Osteoblast (primary cell): ENCODE data around the gene PARPBP. TPM values are rescaled to one million over a fixed set of nuclear protein-coding genes. Genes with fewer than 3 reads are reported as not detected.
"Not testable (repeated sequence)": the region's sequence is repeated elsewhere in the genome, so short reads cannot be mapped to it uniquely, and the experiment has no call there.

Experiments used
- DNase-seq: peaks from one replicate; pipeline ENCODE4 v3.0.0; 2011; ENCODE audit warnings: low spot score, mixed read lengths; ENCODE audit not compliant: insufficient read length; ENCODE audit errors: missing footprints
- H2AFZ ChIP-seq: 2 replicates; pipeline ENCODE4 v1.6.0; 2011; ENCODE audit warnings: mild to moderate bottlenecking, low read length
- H3K27ac ChIP-seq: 2 replicates; pipeline ENCODE4 v1.5.1; 2011; ENCODE audit warnings: mild to moderate bottlenecking, low read depth, low read length, moderate library complexity
- H3K27me3 ChIP-seq: 2 replicates; pipeline ENCODE4 v1.6.0; 2012; ENCODE audit warnings: mild to moderate bottlenecking, control low read depth, inconsistent platforms, low read length, moderate library complexity; ENCODE audit not compliant: insufficient read depth
- H3K36me3 ChIP-seq: 2 replicates; pipeline ENCODE4 v1.5.1; 2011; ENCODE audit warnings: mild to moderate bottlenecking, low read length, control low read depth, moderate library complexity; ENCODE audit not compliant: insufficient read depth
- H3K4me1 ChIP-seq: 2 replicates; pipeline ENCODE4 v1.5.1; 2011; ENCODE audit warnings: mild to moderate bottlenecking, low read length, control low read depth, moderate library complexity; ENCODE audit not compliant: insufficient read depth
- H3K4me2 ChIP-seq: 2 replicates; pipeline ENCODE4 v1.6.0; 2011; ENCODE audit warnings: mild to moderate bottlenecking, low read length; ENCODE audit not compliant: insufficient read depth
- H3K4me3 ChIP-seq: fragments of 200-600 bp; sonication (generic); 3 replicates; pipeline ENCODE4 v1.5.1; 2012; ENCODE audit warnings: mild to moderate bottlenecking, low read length, inconsistent platforms; ENCODE audit not compliant: insufficient read depth
- H3K79me2 ChIP-seq: 2 replicates; pipeline ENCODE4 v1.6.0; 2012; ENCODE audit warnings: mild to moderate bottlenecking, low read length, control low read depth, inconsistent platforms; ENCODE audit not compliant: insufficient read depth
- H3K9me3 ChIP-seq: 2 replicates; pipeline ENCODE4 v1.5.1; 2011; ENCODE audit warnings: low read depth, low read length, control low read depth
- H4K20me1 ChIP-seq: 2 replicates; pipeline ENCODE4 v1.6.0; 2012; ENCODE audit warnings: mild to moderate bottlenecking, low read length, control low read depth; ENCODE audit not compliant: insufficient read depth
- total RNA-seq: library from RNA; depleted of rRNA; stranded (reverse); fragments of >200 nt; gene quantifications from 2 replicates; pipeline ENCODE4 v1.2.3, GENCODE V29; 2012
- TF ChIP-seq, protein P1 (sequence below): IDR thresholded peaks from 2 replicates; pipeline ENCODE4 v1.5.1; 2011; ENCODE audit warnings: mild to moderate bottlenecking, low read depth, low read length, moderate library complexity; ENCODE audit errors: extremely low read depth

PARPBP gene
- total RNA-seq, 1 donor: 5.8 TPM

DNA sequence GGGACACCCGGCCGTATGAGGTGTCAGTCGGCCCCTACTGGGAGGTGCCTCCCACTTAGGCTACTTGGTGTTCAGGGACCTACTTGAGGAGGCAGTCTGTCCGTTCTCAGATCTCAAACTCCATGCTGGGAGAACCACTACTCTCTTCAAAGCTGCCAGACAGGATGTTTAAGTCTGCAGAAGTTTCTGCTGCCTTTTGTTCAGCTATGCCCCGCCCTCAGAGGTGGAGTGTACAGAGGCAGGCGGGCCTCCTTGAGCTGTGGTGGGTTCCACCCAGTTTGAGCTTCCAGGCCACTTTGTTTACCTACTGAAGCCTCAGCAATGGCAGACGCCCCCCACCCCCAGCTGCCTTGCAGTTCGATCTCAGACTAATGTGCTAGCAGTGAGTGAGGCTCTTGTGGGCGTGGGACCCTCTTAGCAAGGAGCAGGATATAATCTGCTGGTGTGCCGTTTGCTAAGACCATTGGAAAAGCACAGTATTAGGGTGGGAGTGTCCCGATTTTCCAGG lies 22.9 kb downstream of the PARPBP start:
- H3K4me1 ChIP-seq, H3K4me2 ChIP-seq, H4K20me1 ChIP-seq, H3K79me2 ChIP-seq, H3K27ac ChIP-seq, H2AFZ ChIP-seq, DNase-seq, H3K4me3 ChIP-seq, H3K36me3 ChIP-seq, H3K9me3 ChIP-seq, H3K27me3 ChIP-seq: not testable (repeated sequence)

DNA sequence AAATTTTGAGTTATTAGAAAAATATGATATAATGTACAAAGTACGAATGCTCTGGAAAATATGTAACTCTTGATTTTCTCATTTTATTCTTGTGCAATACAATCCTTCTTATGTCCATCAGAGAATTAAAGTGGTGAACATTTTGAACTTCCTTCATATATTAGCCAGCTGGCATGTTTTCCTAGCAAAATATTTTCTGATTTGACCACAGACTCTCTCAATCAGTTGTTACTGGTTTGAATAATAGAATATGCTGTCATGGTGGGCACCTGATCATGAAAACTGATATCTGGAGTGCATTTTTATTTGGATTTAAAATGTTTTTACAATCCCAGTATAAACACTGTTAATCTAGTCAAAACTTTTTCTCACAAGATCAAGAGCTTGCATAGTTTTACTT lies 24.2 kb downstream of the PARPBP start:
- H3K4me1 ChIP-seq: no peaks in the 10 kb centered on the region
- H3K79me2 ChIP-seq: no peaks in the 10 kb centered on the region
- no peak overlapping the region for H3K4me3 ChIP-seq
- H3K27ac ChIP-seq: no peak overlapping the region
- no peak for DNase-seq
- no peaks in the 10 kb centered on the region for H3K9me3 ChIP-seq
- no peaks in the 10 kb centered on the region for H3K27me3 ChIP-seq
- H3K4me2 ChIP-seq: no peak overlapping the region
- no peak overlapping the region for H2AFZ ChIP-seq
- no peaks in the 10 kb centered on the region for H3K36me3 ChIP-seq
- no peaks in the 10 kb centered on the region for H4K20me1 ChIP-seq
- TF ChIP-seq, protein P1, sequence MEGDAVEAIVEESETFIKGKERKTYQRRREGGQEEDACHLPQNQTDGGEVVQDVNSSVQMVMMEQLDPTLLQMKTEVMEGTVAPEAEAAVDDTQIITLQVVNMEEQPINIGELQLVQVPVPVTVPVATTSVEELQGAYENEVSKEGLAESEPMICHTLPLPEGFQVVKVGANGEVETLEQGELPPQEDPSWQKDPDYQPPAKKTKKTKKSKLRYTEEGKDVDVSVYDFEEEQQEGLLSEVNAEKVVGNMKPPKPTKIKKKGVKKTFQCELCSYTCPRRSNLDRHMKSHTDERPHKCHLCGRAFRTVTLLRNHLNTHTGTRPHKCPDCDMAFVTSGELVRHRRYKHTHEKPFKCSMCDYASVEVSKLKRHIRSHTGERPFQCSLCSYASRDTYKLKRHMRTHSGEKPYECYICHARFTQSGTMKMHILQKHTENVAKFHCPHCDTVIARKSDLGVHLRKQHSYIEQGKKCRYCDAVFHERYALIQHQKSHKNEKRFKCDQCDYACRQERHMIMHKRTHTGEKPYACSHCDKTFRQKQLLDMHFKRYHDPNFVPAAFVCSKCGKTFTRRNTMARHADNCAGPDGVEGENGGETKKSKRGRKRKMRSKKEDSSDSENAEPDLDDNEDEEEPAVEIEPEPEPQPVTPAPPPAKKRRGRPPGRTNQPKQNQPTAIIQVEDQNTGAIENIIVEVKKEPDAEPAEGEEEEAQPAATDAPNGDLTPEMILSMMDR: no peak

DNA sequence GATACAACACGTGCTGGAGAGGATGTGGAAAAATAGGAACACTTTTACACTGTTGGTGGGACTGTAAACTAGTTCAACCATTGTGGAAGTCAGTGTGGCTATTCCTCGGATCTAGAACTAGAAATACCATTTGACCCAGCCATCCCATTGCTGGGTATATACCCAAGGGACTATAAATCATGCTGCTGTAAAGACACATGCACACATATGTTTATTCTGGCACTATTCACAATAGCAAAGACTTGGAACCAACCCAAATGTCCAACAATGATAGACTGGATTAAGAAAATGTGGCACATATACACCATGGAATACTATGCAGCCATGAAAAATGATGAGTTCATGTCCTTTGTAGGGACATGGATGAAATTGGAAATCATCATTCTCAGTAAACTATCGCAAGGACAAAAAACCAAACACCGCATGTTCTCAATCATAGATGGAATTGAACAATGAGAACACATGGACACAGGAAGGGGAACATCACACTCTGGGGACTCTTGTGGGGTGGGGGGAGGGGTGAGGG lies 27.1 kb downstream of the PARPBP start:
- H4K20me1 ChIP-seq, H3K27me3 ChIP-seq, H3K4me3 ChIP-seq, H3K4me2 ChIP-seq, H3K4me1 ChIP-seq, H3K79me2 ChIP-seq, H3K36me3 ChIP-seq, H3K9me3 ChIP-seq, H3K27ac ChIP-seq, DNase-seq, H2AFZ ChIP-seq: not testable (repeated sequence)

DNA sequence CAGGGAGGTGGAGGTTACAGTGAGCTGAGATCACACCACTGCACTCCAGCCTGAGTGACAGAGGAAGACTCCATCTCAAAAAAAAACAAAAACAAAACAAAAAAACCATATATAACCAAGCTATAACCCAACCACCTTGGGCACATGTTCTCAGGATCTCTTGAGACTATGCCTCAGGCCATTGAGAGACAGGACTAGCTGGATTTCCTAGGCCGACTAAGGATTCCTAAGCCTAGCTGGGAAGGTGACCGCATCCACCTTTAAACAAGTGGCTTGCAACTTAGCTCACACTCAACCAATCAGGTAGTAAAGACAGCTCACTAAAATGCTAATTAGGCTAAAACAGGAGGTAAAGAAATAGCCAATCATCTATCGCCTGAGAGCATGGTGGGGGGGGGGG lies 35.2 kb downstream of the PARPBP start:
- not testable (repeated sequence) for H3K4me1 ChIP-seq, H3K27ac ChIP-seq, H3K27me3 ChIP-seq

DNA sequence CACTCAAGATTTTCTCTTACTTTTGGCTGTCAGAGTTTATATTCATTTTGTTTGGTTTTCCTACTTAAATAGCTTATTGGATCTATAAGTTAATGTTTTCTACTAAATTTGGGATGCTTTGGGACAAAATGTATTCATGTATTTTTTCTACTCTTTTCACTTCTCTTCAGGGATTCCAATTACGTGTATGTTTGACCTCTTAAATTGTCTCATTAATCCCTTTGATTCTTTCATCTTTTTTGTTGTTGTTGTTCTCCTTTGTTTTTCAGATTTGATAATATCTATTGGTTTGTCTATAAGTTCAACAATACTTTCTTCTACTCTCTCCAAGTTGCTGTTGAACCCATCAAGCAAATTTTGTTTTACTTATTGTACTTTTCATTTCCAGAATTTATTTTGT lies 43.4 kb downstream of the PARPBP start:
- no peak overlapping the region for H2AFZ ChIP-seq
- H3K4me3 ChIP-seq: no peak overlapping the region
- TF ChIP-seq, protein P1: no peak
- no peaks in the 10 kb centered on the region for H3K4me1 ChIP-seq
- no peaks in the 10 kb centered on the region for H3K9me3 ChIP-seq
- no peak for DNase-seq
- H3K27me3 ChIP-seq: no peaks in the 10 kb centered on the region
- H3K79me2 ChIP-seq: no peaks in the 10 kb centered on the region
- no peaks in the 10 kb centered on the region for H3K36me3 ChIP-seq
- no peak overlapping the region for H3K4me2 ChIP-seq
- no peaks in the 10 kb centered on the region for H4K20me1 ChIP-seq
- H3K27ac ChIP-seq: no peak overlapping the region

More for the DNA sequence above, 35.2 kb downstream of the PARPBP start:
- DNase-seq, H3K4me3 ChIP-seq, H3K79me2 ChIP-seq, H3K9me3 ChIP-seq, H3K4me2 ChIP-seq, H3K36me3 ChIP-seq, H4K20me1 ChIP-seq, H2AFZ ChIP-seq: not testable (repeated sequence)
